A673 (cell line): ENCODE results near the gene SPX. TPM values are rescaled to one million over a fixed set of nuclear protein-coding genes. Genes with fewer than 3 reads are reported as not detected.

Experiments
- BruUV-seq: library from RNA; stranded (reverse); fragments of 400-500 nt; replicated peaks from 2 replicates; lab custom pipeline; 2021; lab: Mats Ljungman, UMichigan
- CTCF ChIA-PET: fragments of 300-600 bp; sonication (Branson Sonifier 250); formaldehyde crosslinking; loops from one replicate; lab custom pipeline; 2022; ENCODE audit warnings: antibody characterized with exemption; lab: Charles Lee
- POLR2A ChIA-PET: fragments of 300-600 bp; sonication (Branson Sonifier 250); formaldehyde crosslinking; loops from one replicate; lab custom pipeline; 2022; ENCODE audit warnings: antibody characterized with exemption; ENCODE audit not compliant: low non-redundant PET; lab: Charles Lee
- DNase-seq: peaks from one replicate; pipeline ENCODE4 v3.0.0-alpha.2; 2015; ENCODE audit warnings: low spot score
- H3K27ac ChIP-seq: fragments of 200-600 bp; sonication (generic); 2 replicates; pipeline ENCODE4 v1.5.1; 2016; ENCODE audit warnings: mixed run types, low read depth, mild to moderate bottlenecking, mixed read lengths, antibody characterized with exemption, low read length; ENCODE audit not compliant: poor library complexity, severe bottlenecking
- H3K27me3 ChIP-seq: fragments of 200-600 bp; sonication (generic); replicated peaks from 2 replicates; pipeline ENCODE4 v1.6.1; 2017; ENCODE audit warnings: mixed run types, low read depth, mild to moderate bottlenecking, mixed read lengths, antibody characterized with exemption, low read length; ENCODE audit not compliant: insufficient read depth, poor library complexity
- H3K36me3 ChIP-seq: fragments of 200-600 bp; sonication (generic); 2 replicates; pipeline ENCODE4 v1.6.1; 2016; ENCODE audit warnings: mixed run types, mild to moderate bottlenecking, mixed read lengths, antibody characterized with exemption, low read length; ENCODE audit not compliant: insufficient read depth, poor library complexity, severe bottlenecking
- H3K4me1 ChIP-seq: fragments of 200-600 bp; sonication (generic); 2 replicates; pipeline ENCODE4 v1.6.1; 2017; ENCODE audit warnings: mixed run types, mild to moderate bottlenecking, mixed read lengths, antibody characterized with exemption, low read length; ENCODE audit not compliant: insufficient read depth, poor library complexity, severe bottlenecking
- H3K4me3 ChIP-seq: fragments of 200-600 bp; sonication (generic); 2 replicates; pipeline ENCODE4 v1.5.1; 2016; ENCODE audit warnings: low read depth, mixed run types, mild to moderate bottlenecking, mixed read lengths, low read length; ENCODE audit not compliant: poor library complexity, severe bottlenecking
- H3K9me3 ChIP-seq: fragments of 200-600 bp; sonication (generic); 2 replicates; pipeline ENCODE4 v1.6.1; 2016; ENCODE audit warnings: mixed run types, low read depth, mild to moderate bottlenecking, mixed read lengths, antibody characterized with exemption, low read length; ENCODE audit not compliant: poor library complexity, severe bottlenecking
- CTCF ChIP-seq: fragments of 300-800, 200-600 bp; sonication (generic); conservative IDR thresholded peaks from 2 replicates; pipeline ENCODE4 v1.5.1; 2017; ENCODE audit warnings: low read depth, mild to moderate bottlenecking, antibody characterized with exemption, low read length, moderate library complexity, mixed read lengths
- EZH2 ChIP-seq: fragments of 200-600 bp; sonication (generic); IDR thresholded peaks from 2 replicates; pipeline ENCODE4 v1.6.1; 2017; ENCODE audit warnings: borderline replicate concordance, low read depth, mild to moderate bottlenecking, mixed read lengths, antibody characterized with exemption, low read length; ENCODE audit not compliant: poor library complexity, severe bottlenecking
- intact Hi-C: fragments of 100-400 bp; cut with micrococcal nuclease; formaldehyde crosslinking; loops from one replicate; pipeline ENCODE4 v1.10.0; 2022; ENCODE audit not compliant: unreplicated experiment
- total RNA-seq: library from RNA; stranded (reverse); gene quantifications from 2 replicates; pipeline ENCODE4 v1.2.3, GENCODE V29; 2021

SPX gene
- total RNA-seq, 1 experiment from 2014 or later: 0.28 TPM

GRCh38 chr12:21571046-21571445, 45.0 kb downstream of the SPX start:
- TF ChIP-seq EZH2: no peak
- TF ChIP-seq CTCF: no peak
- ChIA-PET POLR2A (no interaction called here), CTCF (no interaction called here)
- Histone ChIP-seq H3K4me1 (no peaks in the 10 kb centered on the region), H3K4me3 (no peak overlapping the region), H3K27me3 (peaks cover 7% of the 10 kb centered on the region), H3K9me3 (no peaks in the 10 kb centered on the region), H3K36me3 (no peaks in the 10 kb centered on the region), H3K27ac (no peak overlapping the region)
- no peak for DNase-seq
- BruUV-seq: no TSS peak
- intact Hi-C loops: no loop called here

GRCh38 chr12:21573733-21574358, 47.8 kb downstream of the SPX start:
- Histone ChIP-seq H3K36me3 (no peaks in the 10 kb centered on the region), H3K27me3 (peaks cover 21% of the 10 kb centered on the region), H3K27ac (no peak overlapping the region), H3K4me1 (no peaks in the 10 kb centered on the region), H3K4me3 (no peak overlapping the region), H3K9me3 (no peaks in the 10 kb centered on the region)
- CTCF ChIA-PET: no interaction called here
- POLR2A ChIA-PET: no interaction called here
- no TSS peak for BruUV-seq
- DNase-seq: no peak
- TF ChIP-seq CTCF: no peak
- TF ChIP-seq EZH2: no peak
- intact Hi-C loops: no loop called here

GRCh38 chr12:21576431-21576830, 50.3 kb downstream of the SPX start:
- intact Hi-C loops: no loop called here
- Histone ChIP-seq H3K4me3 (no peak overlapping the region), H3K4me1 (no peaks in the 10 kb centered on the region), H3K9me3 (no peaks in the 10 kb centered on the region), H3K36me3 (no peaks in the 10 kb centered on the region), H3K27ac (no peak overlapping the region), H3K27me3 (peaks cover 32% of the 10 kb centered on the region)
- TF ChIP-seq CTCF (no peak), EZH2 (no peak)
- no TSS peak for BruUV-seq
- ChIA-PET POLR2A (no interaction called here), CTCF (no interaction called here)
- DNase-seq: no peak
